A549 (cell line): ENCODE data around the gene RAD51B. TPM values are rescaled to one million over a fixed set of nuclear protein-coding genes. Genes with fewer than 3 reads are reported as not detected.

ENCODE experiments used
- ATAC-seq, 2 experiments: fragments of 200-7000 bp in 1 of 2; fragments of >200 bp in 1 of 2; cut with Nextera tagmentation in 1 of 2; cut with Tn5 transposase in 1 of 2; 3 replicates each; pipeline versions ENCODE4 v1.8.0 to v1.9.1; 2018 to 2020; ENCODE audit warnings: mild to moderate bottlenecking in 1 of 2, moderate library complexity in 1 of 2
- CTCF ChIA-PET: fragments of 300-600 bp; sonication (Branson Sonifier 250); formaldehyde crosslinking; extraction: SDS; loops from one replicate; lab custom pipeline; 2021; ENCODE audit warnings: antibody characterized with exemption, inconsistent platforms; lab: Yijun Ruan, JAX
- POLR2A ChIA-PET: fragments of 350-600 bp; formaldehyde crosslinking; extraction: SDS; loops from one replicate; lab custom pipeline; 2021; ENCODE audit warnings: antibody characterized with exemption, inconsistent platforms; lab: Yijun Ruan, JAX
- DNase-seq, 2 experiments: peaks; one replicate each; pipeline versions ENCODE4 v3.0.0 to v3.0.0-alpha.2; 2011 to 2016; ENCODE audit warnings: low read depth in 1 of 2, low spot score in 1 of 2
- FAIRE-seq: peaks from 2 replicates; lab custom pipeline; 2011; peaks lifted over from hg19 to GRCh38; lab: Jason Lieb, UNC
- H3K27ac ChIP-seq, 2 experiments: fragments of >200 bp; sonication (Bioruptor Twin); formaldehyde crosslinking; 3 replicates each; pipeline ENCODE4 v1.5.1; 2016 to 2017
- H3K4me1 ChIP-seq: fragments of >200 bp; sonication (Bioruptor Twin); formaldehyde crosslinking; 3 replicates; pipeline ENCODE4 v1.6.1; 2016
- H3K4me2 ChIP-seq: fragments of >200 bp; sonication (Bioruptor Twin); formaldehyde crosslinking; 3 replicates; pipeline ENCODE4 v1.6.1; 2016
- H3K4me3 ChIP-seq: fragments of >200 bp; sonication (Bioruptor Twin); formaldehyde crosslinking; 3 replicates; pipeline ENCODE4 v1.5.1; 2016
- H3K9me3 ChIP-seq: fragments of >200 bp; sonication (Bioruptor Twin); formaldehyde crosslinking; 3 replicates; pipeline ENCODE4 v1.6.1; 2016
- ATOH8 ChIP-seq: fragments of 250-450 bp; sonication (Bioruptor Pico); IDR thresholded peaks from 2 replicates; pipeline ENCODE4 v1.5.0; 2020; ENCODE audit warnings: low read depth, mild to moderate bottlenecking, moderate library complexity
- BCL3 ChIP-seq: fragments of >200 bp; sonication (Bioruptor Twin); formaldehyde crosslinking; IDR thresholded peaks from 3 replicates; pipeline ENCODE4 v1.6.1; 2016
- BHLHE40 ChIP-seq: IDR thresholded peaks from 2 replicates; pipeline ENCODE4 v1.6.1; 2012; ENCODE audit warnings: low read depth, low read length, inconsistent platforms
- CBX8 ChIP-seq: fragments of 200-600 bp; sonication (generic); IDR thresholded peaks from 2 replicates; pipeline ENCODE4 v1.6.1; 2016
- CEBPB ChIP-seq, 2 experiments: fragments of >200 bp in 1 of 2; sonication (Bioruptor Twin) in 1 of 2; formaldehyde crosslinking in 1 of 2; IDR thresholded peaks; 2 replicates each; pipeline ENCODE4 v1.6.1; 2012 to 2016
- CHD2 ChIP-seq: fragments of 150-350 bp; IDR thresholded peaks from 2 replicates; pipeline ENCODE4 v1.6.1; 2014; ENCODE audit warnings: low read length; ENCODE audit not compliant: partially characterized antibody
- CHD4 ChIP-seq: fragments of 200-600 bp; sonication (generic); IDR thresholded peaks from 2 replicates; pipeline ENCODE4 v1.6.1; 2016; ENCODE audit warnings: antibody characterized with exemption, mild to moderate bottlenecking, borderline replicate concordance
- CTCF ChIP-seq: fragments of >200 bp; sonication (Bioruptor Twin); formaldehyde crosslinking; IDR thresholded peaks from 3 replicates; pipeline ENCODE4 v1.5.1; 2016
- EHMT2 ChIP-seq: fragments of 200-600 bp; sonication (generic); IDR thresholded peaks from 2 replicates; pipeline ENCODE4 v1.6.1; 2016; ENCODE audit warnings: antibody characterized with exemption, low read depth, mild to moderate bottlenecking, moderate library complexity
- FOSB ChIP-seq: fragments of 250-450 bp; sonication (Bioruptor Pico); IDR thresholded peaks from 2 replicates; pipeline ENCODE4 v1.5.0; 2020; ENCODE audit warnings: mild to moderate bottlenecking, moderate library complexity
- FOXS1 ChIP-seq: fragments of 250-450 bp; sonication (Bioruptor Pico); IDR thresholded peaks from 2 replicates; pipeline ENCODE4 v1.5.0; 2020; ENCODE audit warnings: mild to moderate bottlenecking, moderate library complexity
- JUN ChIP-seq, 2 experiments: fragments of >200 bp; sonication (Bioruptor Twin); formaldehyde crosslinking; IDR thresholded peaks; 2 replicates in 1 of 2; 3 replicates in 1 of 2; pipeline ENCODE4 v1.6.1; 2016 to 2017
- JUNB ChIP-seq: fragments of >200 bp; sonication (Bioruptor Twin); formaldehyde crosslinking; IDR thresholded peaks from 2 replicates; pipeline ENCODE4 v1.6.1; 2016
- KDM1A ChIP-seq: fragments of 200-600 bp; sonication (generic); IDR thresholded peaks from 2 replicates; pipeline ENCODE4 v1.6.1; 2016; ENCODE audit warnings: low read depth, mild to moderate bottlenecking
- KDM5A ChIP-seq: fragments of 200-600 bp; sonication (generic); IDR thresholded peaks from 2 replicates; pipeline ENCODE4 v1.6.1; 2016; ENCODE audit warnings: antibody characterized with exemption, mild to moderate bottlenecking
- PHF8 ChIP-seq: fragments of 200-600 bp; sonication (generic); IDR thresholded peaks from 2 replicates; pipeline ENCODE4 v1.6.1; 2016; ENCODE audit warnings: low read depth, mild to moderate bottlenecking, antibody characterized with exemption, moderate library complexity, borderline replicate concordance
- POLR2AphosphoS2 ChIP-seq: conservative IDR thresholded peaks from 2 replicates; pipeline ENCODE4 v1.6.1; 2012; ENCODE audit warnings: low read length, improper control_type of control experiment, inconsistent platforms
- REST ChIP-seq: fragments of 200-600 bp; sonication (generic); IDR thresholded peaks from 2 replicates; pipeline ENCODE4 v1.6.1; 2016; ENCODE audit warnings: antibody characterized with exemption, mild to moderate bottlenecking, moderate library complexity
- SMC3 ChIP-seq: fragments of >200 bp; sonication (Bioruptor Twin); formaldehyde crosslinking; IDR thresholded peaks from 3 replicates; pipeline ENCODE4 v1.6.1; 2018; ENCODE audit warnings: inconsistent platforms
- TFCP2L1 ChIP-seq: fragments of 250-450 bp; sonication (Bioruptor Pico); IDR thresholded peaks from 2 replicates; pipeline ENCODE4 v1.5.0; 2021; ENCODE audit warnings: mild to moderate bottlenecking
- ZC3H11A ChIP-seq: fragments of 450-650 bp; IDR thresholded peaks from 2 replicates; pipeline ENCODE4 v1.6.1; 2014; ENCODE audit warnings: antibody characterized with exemption, mild to moderate bottlenecking
- ZFP36 ChIP-seq: fragments of 450-650 bp; IDR thresholded peaks from 2 replicates; pipeline ENCODE4 v1.6.1; 2014; ENCODE audit warnings: borderline replicate concordance; ENCODE audit not compliant: partially characterized antibody
- ZNF302 ChIP-seq: fragments of 250-450 bp; sonication (Bioruptor Pico); IDR thresholded peaks from 2 replicates; pipeline ENCODE4 v1.9.0; 2021; ENCODE audit warnings: inconsistent platforms, mild to moderate bottlenecking, moderate library complexity
- ZSCAN20 ChIP-seq: fragments of 250-450 bp; sonication (Bioruptor Pico); IDR thresholded peaks from 2 replicates; pipeline ENCODE4 v1.8.0; 2022; ENCODE audit warnings: mild to moderate bottlenecking, moderate library complexity
- WGBS: methylation state at CpG from one replicate; pipeline ENCODE4 v1.1.6; 2017; ENCODE audit errors: missing lambda C conversion rate; 5-methylcytosine and 5-hydroxymethylcytosine counted together
- polyA plus RNA-seq, 4 experiments: library from polyadenylated mRNA; depleted of rRNA in 3 of 4; stranded (reverse); fragments of >200 nt; fragmentation: RNase III in 1 of 4; extraction: RNeasy Plus Mini Kit Qiagen cat#74134 plus additional on column Dnase treatment in 1 of 4; gene quantifications; 2 replicates in 3 of 4; 3 replicates in 1 of 4; pipeline ENCODE4 v1.2.3, GENCODE V29; 2011 to 2017

RAD51B gene
- polyA plus RNA-seq, 2 of the 4 experiments (the other 2 are of a cell fraction): 7.2 to 10.8 TPM

- 67% methylated on average over 5 of the region's 5 CpGs for WGBS
- CTCF ChIA-PET: interaction anchor here (0.9 to 1.0 kb wide), 2 partner anchors 21 to 816 kb away, joined by 3 to 5 read pairs; no protein-coding TSS in a partner anchor
- TF ChIP-seq ATOH8 (CRISPR knock-in tag) (no peak), CBX8 (no peak), ZSCAN20 (CRISPR knock-in tag) (no peak), CEBPB (IDR thresholded peaks at IDR 0.05) (no peak), FOSB (CRISPR knock-in tag) (no peak), JUN (IDR thresholded peaks at IDR 0.05) (no peak), ZNF302 (CRISPR knock-in tag) (no peak), CTCF (no peak), BCL3 (no peak), BHLHE40 (no peak), JUNB (no peak), ZC3H11A (no peak), REST (no peak), SMC3 (no peak), CHD4 (no peak), KDM1A (no peak), TFCP2L1 (CRISPR knock-in tag) (no peak), PHF8 (no peak), FOXS1 (CRISPR knock-in tag) (no peak), CHD2 (no peak)
- peak overlapping the region in 1 of 2 experiments; percentile 7; a peak in 3 of 6 replicates for H3K27ac ChIP-seq
- H3K4me3 ChIP-seq: no peak overlapping the region
- POLR2A ChIA-PET: no interaction called here
- no peak for ATAC-seq
- H3K4me1 ChIP-seq: peaks cover 11% of the 10 kb centered on the region
- no peak for DNase-seq
- no peak for FAIRE-seq
- no peak overlapping the region for H3K4me2 ChIP-seq
- H3K9me3 ChIP-seq: no peaks in the 10 kb centered on the region
Observed at GRCh38 chr14:68759937-68760336, 940.4 kb downstream of the RAD51B start.

- Histone ChIP-seq H3K4me2 (no peak overlapping the region), H3K4me1 (peaks cover 11% of the 10 kb centered on the region), H3K27ac (peak overlapping the region in 1 of 2 experiments; percentile 25; a peak in 2 of 6 replicates), H3K9me3 (no peaks in the 10 kb centered on the region), H3K4me3 (no peak overlapping the region)
- no peak for DNase-seq
- POLR2A ChIA-PET: no interaction called here
- ATAC-seq: no peak
- CTCF ChIA-PET: interaction anchor here (0.9 to 1.6 kb wide), 3 partner anchors 9 to 816 kb away, joined by 4 to 5 read pairs (median 4); no protein-coding TSS in a partner anchor
- FAIRE-seq: no peak
- WGBS: 88% methylated on average over 2 of the region's 2 CpGs
- no peak for TF ChIP-seq KDM5A
- no peak for TF ChIP-seq CTCF
- TF ChIP-seq POLR2AphosphoS2: no peak
- no peak for TF ChIP-seq EHMT2
- no peak for TF ChIP-seq REST
- TF ChIP-seq SMC3: no peak
- no peak for TF ChIP-seq PHF8
- TF ChIP-seq ZFP36: no peak
Observed at GRCh38 chr14:68760761-68761160, 941.2 kb downstream of the RAD51B start.
